SKM-1 (cell line): ENCODE data around the gene C16orf82.
A peak's percentile ranks its signal among the peaks of the same experiment; 100 is the strongest.
"Not testable (repeated sequence)": the region's sequence is repeated elsewhere in the genome, so short reads cannot be mapped to it uniquely, and the experiment has no call there.

ENCODE experiments used
- DNase-seq: peaks from one replicate; lab custom pipeline; 2025; ENCODE audit not compliant: unreplicated experiment; lab: John Stamatoyannopoulos, UW

C16orf82 gene

GRCh38 chr16:27086031-27086430, 19.3 kb downstream of the C16orf82 start:
- DNase-seq = not testable (repeated sequence)

- no peak for DNase-seq
Measured at GRCh38 chr16:27088216-27088615, 21.5 kb downstream of the C16orf82 start.

- DNase-seq = no peak
Measured at GRCh38 chr16:27096375-27096774, 29.6 kb downstream of the C16orf82 start.

GRCh38 chr16:27097800-27098230, 31.1 kb downstream of the C16orf82 start:
- no peak for DNase-seq

GRCh38 chr16:27098366-27099049, 31.8 kb downstream of the C16orf82 start:
- DNase-seq = no peak

- no peak for DNase-seq
Measured at GRCh38 chr16:27102701-27103575, 36.2 kb downstream of the C16orf82 start.

- no peak for DNase-seq
Measured at GRCh38 chr16:27103954-27104353, 37.2 kb downstream of the C16orf82 start.

GRCh38 chr16:27106305-27106704, 39.6 kb downstream of the C16orf82 start:
- no peak for DNase-seq

GRCh38 chr16:27107185-27107592, 40.5 kb downstream of the C16orf82 start:
- no peak for DNase-seq

GRCh38 chr16:27108051-27108770, 41.5 kb downstream of the C16orf82 start:
- no peak for DNase-seq

GRCh38 chr16:27108826-27109665, 42.3 kb downstream of the C16orf82 start:
- no peak for DNase-seq

- peak; percentile 11 for DNase-seq
Measured at GRCh38 chr16:27109666-27110523, 43.2 kb downstream of the C16orf82 start.

- DNase-seq = no peak
Measured at GRCh38 chr16:27110524-27110896, 43.8 kb downstream of the C16orf82 start.

- DNase-seq = no peak
Measured at GRCh38 chr16:27111486-27111885, 44.8 kb downstream of the C16orf82 start.

- DNase-seq = no peak
Measured at GRCh38 chr16:27112093-27112811, 45.5 kb downstream of the C16orf82 start.

GRCh38 chr16:27113341-27113841, 46.7 kb downstream of the C16orf82 start:
- no peak for DNase-seq

- DNase-seq = no peak
Measured at GRCh38 chr16:27114006-27114405, 47.3 kb downstream of the C16orf82 start.

- DNase-seq = no peak
Measured at GRCh38 chr16:27118526-27118925, 51.8 kb downstream of the C16orf82 start.
